Measurements from ENCODE around the gene ELMOD3.
"Not testable (repeated sequence)": the region's sequence is repeated elsewhere in the genome, so short reads cannot be mapped to it uniquely, and the experiment has no call there.

ELMOD3 gene

GRCh38 chr2:85329701-85330100 lies 24.9 kb upstream of the ELMOD3 start:
- not testable (repeated sequence) for DNase-seq

- DNase-seq: no peak
These were observed 23.5 kb upstream of the ELMOD3 start for GRCh38 chr2:85330839-85331636.

GRCh38 chr2:85333877-85334276 lies 20.7 kb upstream of the ELMOD3 start:
- not testable (repeated sequence) for DNase-seq

- DNase-seq: no peak
These were observed 19.6 kb upstream of the ELMOD3 start for GRCh38 chr2:85334928-85335327.

GRCh38 chr2:85340034-85340892 lies 14.3 kb upstream of the ELMOD3 start:
- DNase-seq: no peak

- DNase-seq: no peak
These were observed 13.1 kb upstream of the ELMOD3 start for GRCh38 chr2:85341269-85342029.

- DNase-seq: no peak
These were observed 12.4 kb upstream of the ELMOD3 start for GRCh38 chr2:85342156-85342555.

- DNase-seq: not testable (repeated sequence)
These were observed 11.2 kb upstream of the ELMOD3 start for GRCh38 chr2:85343207-85343895.

GRCh38 chr2:85344356-85344954 lies 10.1 kb upstream of the ELMOD3 start:
- no peak for DNase-seq

GRCh38 chr2:85347599-85347998 lies 7.0 kb upstream of the ELMOD3 start:
- DNase-seq: no peak

- peak; percentile 13 for DNase-seq
These were observed 688 bp upstream of the ELMOD3 start for GRCh38 chr2:85353876-85354285.

- no peak for DNase-seq
These were observed 473 bp downstream of the ELMOD3 start for GRCh38 chr2:85355073-85355410.

GRCh38 chr2:85355521-85355920 lies 952 bp downstream of the ELMOD3 start:
- no peak for DNase-seq

GRCh38 chr2:85356186-85356585 lies 1.6 kb downstream of the ELMOD3 start:
- no peak for DNase-seq

GRCh38 chr2:85357736-85358135 lies 3.2 kb downstream of the ELMOD3 start:
- no peak for DNase-seq

- DNase-seq: not testable (repeated sequence)
These were observed 8.3 kb downstream of the ELMOD3 start for GRCh38 chr2:85362653-85363387.

- no peak for DNase-seq
These were observed 12.6 kb downstream of the ELMOD3 start for GRCh38 chr2:85367180-85367579.

GRCh38 chr2:85368921-85369320 lies 14.4 kb downstream of the ELMOD3 start:
- DNase-seq: no peak

- no peak for DNase-seq
These were observed 14.9 kb downstream of the ELMOD3 start for GRCh38 chr2:85369500-85369899.

- DNase-seq: no peak
These were observed 16.5 kb downstream of the ELMOD3 start for GRCh38 chr2:85371045-85371444.

GRCh38 chr2:85376291-85377065 lies 21.9 kb downstream of the ELMOD3 start:
- DNase-seq: no peak
